Neural progenitor cell (in vitro differentiated cells): ENCODE results near the gene PTDSS2. TPM values are rescaled to one million over a fixed set of nuclear protein-coding genes. Genes with fewer than 3 reads are reported as not detected.

ENCODE experiments used
- DNase-seq: peaks from one replicate; pipeline ENCODE4 v3.0.0-alpha.2; 2016; ENCODE audit warnings: low spot score
- H2AFZ ChIP-seq: fragments of 200-600 bp; sonication (generic); replicated peaks from 2 replicates; pipeline ENCODE4 v1.6.1; 2016; ENCODE audit warnings: antibody characterized with exemption
- H3F3A ChIP-seq: fragments of 200-600 bp; sonication (generic); 2 replicates; pipeline ENCODE4 v1.6.1; 2016; ENCODE audit warnings: antibody characterized with exemption, low read depth
- H3K27ac ChIP-seq: fragments of 200-600 bp; sonication (generic); 2 replicates; pipeline ENCODE4 v1.5.1; 2016; ENCODE audit warnings: mild to moderate bottlenecking
- H3K27me3 ChIP-seq: fragments of 200-600 bp; sonication (generic); 2 replicates; pipeline ENCODE4 v1.6.1; 2016; ENCODE audit warnings: mild to moderate bottlenecking, moderate library complexity
- H3K36me3 ChIP-seq: fragments of 200-600 bp; sonication (generic); 2 replicates; pipeline ENCODE4 v1.5.1; 2016
- H3K4me1 ChIP-seq: fragments of 200-600 bp; sonication (generic); 2 replicates; pipeline ENCODE4 v1.6.1; 2016; ENCODE audit warnings: mixed run types
- H3K4me2 ChIP-seq: fragments of 200-600 bp; sonication (generic); 2 replicates; pipeline ENCODE4 v1.6.1; 2016
- H3K4me3 ChIP-seq: fragments of 200-600 bp; sonication (generic); 2 replicates; pipeline ENCODE4 v1.5.1; 2016
- H3K79me2 ChIP-seq: fragments of 200-600 bp; sonication (generic); 2 replicates; pipeline ENCODE4 v1.6.1; 2016; ENCODE audit warnings: low read depth
- H3K9ac ChIP-seq: fragments of 200-600 bp; sonication (generic); 2 replicates; pipeline ENCODE4 v1.6.1; 2016
- H3K9me3 ChIP-seq: fragments of 200-600 bp; sonication (generic); 2 replicates; pipeline ENCODE4 v1.5.1; 2016; ENCODE audit warnings: low read depth
- H4K20me1 ChIP-seq: fragments of 200-600 bp; sonication (generic); 2 replicates; pipeline ENCODE4 v1.6.1; 2016; ENCODE audit warnings: low read depth
- H3K27ac Mint-ChIP-seq: 3 replicates; pipeline ENCODE4 v1.8.0; 2021; ENCODE audit warnings: mixed read lengths
- H3K27me3 Mint-ChIP-seq: 2 replicates; pipeline ENCODE4 v1.8.0; 2022; ENCODE audit warnings: low read depth, mild to moderate bottlenecking, inconsistent platforms, moderate library complexity, mixed read lengths; ENCODE audit not compliant: insufficient read depth
- H3K36me3 Mint-ChIP-seq: 3 replicates; pipeline ENCODE4 v1.8.0; 2021; ENCODE audit warnings: mixed read lengths
- H3K4me1 Mint-ChIP-seq: 3 replicates; pipeline ENCODE4 v1.8.0; 2021; ENCODE audit warnings: mixed read lengths
- H3K4me3 Mint-ChIP-seq: 3 replicates; pipeline ENCODE4 v1.8.0; 2021; ENCODE audit warnings: mild to moderate bottlenecking, moderate library complexity, mixed read lengths
- H3K9me3 Mint-ChIP-seq: 3 replicates; pipeline ENCODE4 v1.8.0; 2020; ENCODE audit warnings: mixed read lengths
- EZH2 ChIP-seq: fragments of 200-600 bp; sonication (generic); IDR thresholded peaks from 2 replicates; pipeline ENCODE4 v1.6.1; 2017; ENCODE audit warnings: antibody characterized with exemption, mild to moderate bottlenecking, moderate library complexity
- EZH2phosphoT487 ChIP-seq: fragments of 200-600 bp; sonication (generic); IDR thresholded peaks from 2 replicates; pipeline ENCODE4 v1.6.1; 2017; ENCODE audit warnings: antibody characterized with exemption
- total RNA-seq: library from RNA; depleted of rRNA; stranded (reverse); fragments of >200 nt; gene quantifications from 2 replicates; pipeline ENCODE4 v1.2.3, GENCODE V29; 2015; ENCODE audit warnings: low replicate concordance
- TF ChIP-seq, protein P1 (sequence below): fragments of 200-600 bp; sonication (generic); IDR thresholded peaks from 2 replicates; pipeline ENCODE4 v1.5.1; 2017; ENCODE audit warnings: antibody characterized with exemption, mild to moderate bottlenecking

The PTDSS2 gene
- total RNA-seq, 1 donor from 2014 or later, result 24.7 TPM

DNA sequence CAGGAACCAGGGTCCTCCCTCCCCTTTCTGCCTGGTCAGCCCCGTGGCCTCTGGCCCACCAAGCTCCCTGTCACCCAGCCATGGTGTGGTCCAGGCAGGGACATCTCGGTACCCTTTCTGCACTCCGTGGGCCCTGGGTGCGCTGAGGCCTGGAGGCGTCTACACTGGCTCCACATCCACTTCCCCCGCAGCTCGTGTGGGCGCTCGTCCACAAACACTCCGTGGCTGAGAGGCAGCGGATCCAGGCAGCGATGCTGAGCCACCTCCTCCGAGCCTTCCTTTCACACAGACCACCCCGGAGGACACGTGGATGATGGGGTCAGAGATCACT, 40.8 kb downstream of the PTDSS2 start:
- peaks cover 1% of the 10 kb centered on the region for H3K9me3 Mint-ChIP-seq

DNA sequence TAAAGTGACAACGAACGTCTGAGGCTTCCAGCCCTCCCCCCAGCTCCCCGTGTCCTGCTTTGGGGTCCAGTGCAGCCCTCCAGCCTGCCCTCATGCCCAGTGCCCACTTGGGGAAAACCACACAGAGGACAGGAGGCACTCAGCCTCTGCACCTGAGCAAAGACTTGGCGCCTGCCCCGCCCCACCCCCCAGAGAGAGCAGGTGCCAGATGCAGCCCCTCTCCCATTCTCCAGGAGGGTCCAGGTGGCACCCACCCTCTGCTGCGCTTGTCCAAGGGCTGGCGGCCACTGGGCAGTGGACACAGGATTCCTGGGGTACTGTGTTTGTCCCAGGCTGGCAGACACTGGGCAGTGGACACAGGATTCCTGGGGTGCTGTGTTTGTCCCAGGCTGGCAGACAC, 41.3 kb downstream of the PTDSS2 start:
- Histone ChIP-seq H3K4me3 (no peak overlapping the region), H3K79me2 (no peaks in the 10 kb centered on the region), H2AFZ (no peak overlapping the region), H3K4me2 (no peak overlapping the region), H3K4me1 (no peaks in the 10 kb centered on the region), H3F3A (peaks cover 6% of the 10 kb centered on the region), H3K36me3 (no peaks in the 10 kb centered on the region), H3K27ac (no peak overlapping the region), H4K20me1 (no peaks in the 10 kb centered on the region), H3K27me3 (no peaks in the 10 kb centered on the region), H3K9ac (no peak overlapping the region), H3K9me3 (no peaks in the 10 kb centered on the region)
- Mint-ChIP-seq H3K36me3 (peaks cover 8% of the 10 kb centered on the region), H3K27ac (no peak overlapping the region), H3K4me1 (peaks cover 3% of the 10 kb centered on the region), H3K4me3 (no peak overlapping the region), H3K27me3 (peaks cover 3% of the 10 kb centered on the region), H3K9me3 (peaks cover 3% of the 10 kb centered on the region)
- TF ChIP-seq, protein P1, sequence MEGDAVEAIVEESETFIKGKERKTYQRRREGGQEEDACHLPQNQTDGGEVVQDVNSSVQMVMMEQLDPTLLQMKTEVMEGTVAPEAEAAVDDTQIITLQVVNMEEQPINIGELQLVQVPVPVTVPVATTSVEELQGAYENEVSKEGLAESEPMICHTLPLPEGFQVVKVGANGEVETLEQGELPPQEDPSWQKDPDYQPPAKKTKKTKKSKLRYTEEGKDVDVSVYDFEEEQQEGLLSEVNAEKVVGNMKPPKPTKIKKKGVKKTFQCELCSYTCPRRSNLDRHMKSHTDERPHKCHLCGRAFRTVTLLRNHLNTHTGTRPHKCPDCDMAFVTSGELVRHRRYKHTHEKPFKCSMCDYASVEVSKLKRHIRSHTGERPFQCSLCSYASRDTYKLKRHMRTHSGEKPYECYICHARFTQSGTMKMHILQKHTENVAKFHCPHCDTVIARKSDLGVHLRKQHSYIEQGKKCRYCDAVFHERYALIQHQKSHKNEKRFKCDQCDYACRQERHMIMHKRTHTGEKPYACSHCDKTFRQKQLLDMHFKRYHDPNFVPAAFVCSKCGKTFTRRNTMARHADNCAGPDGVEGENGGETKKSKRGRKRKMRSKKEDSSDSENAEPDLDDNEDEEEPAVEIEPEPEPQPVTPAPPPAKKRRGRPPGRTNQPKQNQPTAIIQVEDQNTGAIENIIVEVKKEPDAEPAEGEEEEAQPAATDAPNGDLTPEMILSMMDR, result no peak
- no peak for TF ChIP-seq EZH2
- no peak for TF ChIP-seq EZH2phosphoT487
- no peak for DNase-seq

More for the DNA sequence above, 40.8 kb downstream of the PTDSS2 start:
- H3K4me1 Mint-ChIP-seq, result peaks cover 2% of the 10 kb centered on the region
- no peaks in the 10 kb centered on the region for H3K9me3 ChIP-seq
- H3F3A ChIP-seq, result peaks cover 3% of the 10 kb centered on the region
- no peaks in the 10 kb centered on the region for H3K27me3 ChIP-seq
- no peaks in the 10 kb centered on the region for H3K79me2 ChIP-seq
- TF ChIP-seq, protein P1, result no peak
- TF ChIP-seq EZH2 (no peak), EZH2phosphoT487 (no peak)
- H3K4me3 Mint-ChIP-seq, result no peak overlapping the region
- no peak overlapping the region for H3K27ac Mint-ChIP-seq
- DNase-seq, result no peak
- H2AFZ ChIP-seq, result no peak overlapping the region
- no peak overlapping the region for H3K4me3 ChIP-seq
- H3K4me2 ChIP-seq, result no peak overlapping the region
- no peaks in the 10 kb centered on the region for H4K20me1 ChIP-seq
- peaks cover 3% of the 10 kb centered on the region for H3K27me3 Mint-ChIP-seq
- H3K36me3 ChIP-seq, result no peaks in the 10 kb centered on the region
- H3K36me3 Mint-ChIP-seq, result peaks cover 5% of the 10 kb centered on the region
- no peak overlapping the region for H3K27ac ChIP-seq
- H3K4me1 ChIP-seq, result no peaks in the 10 kb centered on the region
- no peak overlapping the region for H3K9ac ChIP-seq

GRCh38 chr11:492427-493226, 42.5 kb downstream of the PTDSS2 start:
- peaks cover 5% of the 10 kb centered on the region for H3K4me1 Mint-ChIP-seq
- Histone ChIP-seq H3K4me1 (no peaks in the 10 kb centered on the region), H3K9me3 (no peaks in the 10 kb centered on the region), H3K9ac (no peak overlapping the region), H3K4me3 (no peak overlapping the region), H3F3A (peaks cover 14% of the 10 kb centered on the region), H4K20me1 (no peaks in the 10 kb centered on the region), H3K27me3 (no peaks in the 10 kb centered on the region), H3K36me3 (no peaks in the 10 kb centered on the region), H3K4me2 (no peak overlapping the region), H2AFZ (no peak overlapping the region), H3K27ac (no peak overlapping the region), H3K79me2 (no peaks in the 10 kb centered on the region)
- H3K27ac Mint-ChIP-seq, result no peak overlapping the region
- H3K9me3 Mint-ChIP-seq, result peaks cover 3% of the 10 kb centered on the region
- no peak for DNase-seq
- peaks cover 19% of the 10 kb centered on the region for H3K36me3 Mint-ChIP-seq
- TF ChIP-seq EZH2 (no peak), EZH2phosphoT487 (no peak)
- TF ChIP-seq, protein P1, result no peak
- H3K27me3 Mint-ChIP-seq, result peaks cover 5% of the 10 kb centered on the region
- H3K4me3 Mint-ChIP-seq, result no peak overlapping the region
